IPS-18a (cell line): ENCODE data around the gene WFIKKN2.
"Not testable (repeated sequence)": the region's sequence is repeated elsewhere in the genome, so short reads cannot be mapped to it uniquely, and the experiment has no call there.

Experiments used
- H3K27ac ChIP-seq: one replicate; pipeline ENCODE4 v1.5.1; 2013; ENCODE audit warnings: low read length
- H3K27me3 ChIP-seq: one replicate; pipeline ENCODE4 v1.6.1; 2013; ENCODE audit warnings: mild to moderate bottlenecking, low read length; ENCODE audit not compliant: control insufficient read depth, insufficient read depth
- H3K36me3 ChIP-seq: one replicate; pipeline ENCODE4 v1.6.1; 2013; ENCODE audit warnings: low read depth, low read length; ENCODE audit not compliant: control insufficient read depth
- H3K4me1 ChIP-seq: one replicate; pipeline ENCODE4 v1.6.1; 2013; ENCODE audit warnings: low read depth, low read length; ENCODE audit not compliant: control insufficient read depth
- H3K4me3 ChIP-seq: one replicate; pipeline ENCODE4 v1.5.1; 2013; ENCODE audit warnings: low read length
- H3K9ac ChIP-seq: one replicate; pipeline ENCODE4 v1.6.1; 2013; ENCODE audit warnings: mild to moderate bottlenecking, low read length, moderate library complexity
- H3K9me3 ChIP-seq: one replicate; pipeline ENCODE4 v1.6.1; 2013; ENCODE audit warnings: low read depth, low read length; ENCODE audit not compliant: control insufficient read depth

Gene WFIKKN2

GRCh38 chr17:50802609-50803571, 32.5 kb upstream of the WFIKKN2 start:
- Histone ChIP-seq H3K4me1 (no peaks in the 10 kb centered on the region), H3K4me3 (no peak overlapping the region), H3K9ac (no peak overlapping the region), H3K36me3 (no peaks in the 10 kb centered on the region), H3K27ac (no peak overlapping the region), H3K27me3 (no peaks in the 10 kb centered on the region), H3K9me3 (no peaks in the 10 kb centered on the region)

GRCh38 chr17:50803676-50804075, 31.7 kb upstream of the WFIKKN2 start:
- H3K4me1 ChIP-seq = no peaks in the 10 kb centered on the region
- no peak overlapping the region for H3K4me3 ChIP-seq
- H3K9ac ChIP-seq = no peak overlapping the region
- H3K36me3 ChIP-seq = no peaks in the 10 kb centered on the region
- H3K27me3 ChIP-seq = no peaks in the 10 kb centered on the region
- no peak overlapping the region for H3K27ac ChIP-seq
- no peaks in the 10 kb centered on the region for H3K9me3 ChIP-seq

- not testable (repeated sequence) for H3K27me3 ChIP-seq, H3K9ac ChIP-seq, H3K4me1 ChIP-seq, H3K36me3 ChIP-seq, H3K27ac ChIP-seq, H3K4me3 ChIP-seq, H3K9me3 ChIP-seq
Observed at GRCh38 chr17:50804749-50805475, 30.5 kb upstream of the WFIKKN2 start.

GRCh38 chr17:50805486-50805885, 29.9 kb upstream of the WFIKKN2 start:
- Histone ChIP-seq H3K27ac (no peak overlapping the region), H3K9me3 (no peaks in the 10 kb centered on the region), H3K36me3 (no peaks in the 10 kb centered on the region), H3K4me3 (no peak overlapping the region), H3K27me3 (no peaks in the 10 kb centered on the region), H3K9ac (no peak overlapping the region), H3K4me1 (no peaks in the 10 kb centered on the region)

GRCh38 chr17:50806141-50806643, 29.2 kb upstream of the WFIKKN2 start:
- Histone ChIP-seq H3K36me3 (no peaks in the 10 kb centered on the region), H3K4me3 (no peak overlapping the region), H3K27me3 (no peaks in the 10 kb centered on the region), H3K27ac (no peak overlapping the region), H3K9ac (no peak overlapping the region), H3K4me1 (no peaks in the 10 kb centered on the region), H3K9me3 (no peaks in the 10 kb centered on the region)

- Histone ChIP-seq H3K4me1 (no peaks in the 10 kb centered on the region), H3K27me3 (no peaks in the 10 kb centered on the region)
Observed at GRCh38 chr17:50807009-50807408, 28.4 kb upstream of the WFIKKN2 start.

GRCh38 chr17:50807675-50808074, 27.7 kb upstream of the WFIKKN2 start:
- Histone ChIP-seq H3K4me1 (no peaks in the 10 kb centered on the region), H3K36me3 (no peaks in the 10 kb centered on the region), H3K9ac (no peak overlapping the region), H3K27me3 (no peaks in the 10 kb centered on the region), H3K27ac (no peak overlapping the region), H3K4me3 (no peak overlapping the region), H3K9me3 (no peaks in the 10 kb centered on the region)

More at GRCh38 chr17:50807009-50807408, 28.4 kb upstream of the WFIKKN2 start:
- Histone ChIP-seq H3K27ac (no peak overlapping the region), H3K4me3 (no peak overlapping the region), H3K9ac (no peak overlapping the region), H3K36me3 (no peaks in the 10 kb centered on the region), H3K9me3 (no peaks in the 10 kb centered on the region)

GRCh38 chr17:50808413-50808812, 27.0 kb upstream of the WFIKKN2 start:
- H3K9ac ChIP-seq = no peak overlapping the region
- H3K4me3 ChIP-seq = no peak overlapping the region
- no peaks in the 10 kb centered on the region for H3K27me3 ChIP-seq
- H3K9me3 ChIP-seq = no peaks in the 10 kb centered on the region
- no peaks in the 10 kb centered on the region for H3K36me3 ChIP-seq
- H3K4me1 ChIP-seq = no peaks in the 10 kb centered on the region
- no peak overlapping the region for H3K27ac ChIP-seq

GRCh38 chr17:50808888-50809287, 26.5 kb upstream of the WFIKKN2 start:
- Histone ChIP-seq H3K9ac (no peak overlapping the region), H3K4me3 (no peak overlapping the region), H3K27ac (no peak overlapping the region), H3K36me3 (no peaks in the 10 kb centered on the region), H3K9me3 (no peaks in the 10 kb centered on the region), H3K27me3 (no peaks in the 10 kb centered on the region), H3K4me1 (no peaks in the 10 kb centered on the region)

- H3K27me3 ChIP-seq = no peaks in the 10 kb centered on the region
- no peak overlapping the region for H3K9ac ChIP-seq
- H3K9me3 ChIP-seq = no peaks in the 10 kb centered on the region
- no peaks in the 10 kb centered on the region for H3K36me3 ChIP-seq
- H3K4me1 ChIP-seq = peaks cover 4% of the 10 kb centered on the region
- H3K4me3 ChIP-seq = no peak overlapping the region
- no peak overlapping the region for H3K27ac ChIP-seq
Observed at GRCh38 chr17:50813583-50813982, 21.8 kb upstream of the WFIKKN2 start.

- no peak overlapping the region for H3K9ac ChIP-seq
- H3K4me1 ChIP-seq = peaks cover 4% of the 10 kb centered on the region
- no peak overlapping the region for H3K27ac ChIP-seq
Observed at GRCh38 chr17:50815400-50815799, 20.0 kb upstream of the WFIKKN2 start.

More at GRCh38 chr17:50815400-50815799, 20.0 kb upstream of the WFIKKN2 start:
- no peaks in the 10 kb centered on the region for H3K9me3 ChIP-seq
- H3K36me3 ChIP-seq = no peaks in the 10 kb centered on the region
- H3K4me3 ChIP-seq = no peak overlapping the region
- no peaks in the 10 kb centered on the region for H3K27me3 ChIP-seq
